AG09309 (cell line): ENCODE data around the gene SDK2.

Source experiments
- DNase-seq: peaks from one replicate; pipeline ENCODE4 v3.0.0-alpha.2; 2010; ENCODE audit warnings: low read depth
- H3K4me3 ChIP-seq: 2 replicates; pipeline ENCODE4 v1.5.1; 2011; ENCODE audit warnings: mild to moderate bottlenecking, low read depth, low read length, moderate library complexity; ENCODE audit not compliant: control insufficient read depth
- CTCF ChIP-seq: IDR thresholded peaks from 2 replicates; pipeline ENCODE4 v1.5.1; 2011; ENCODE audit warnings: mild to moderate bottlenecking, low read depth, low read length, inconsistent platforms; ENCODE audit not compliant: insufficient read depth, control insufficient read depth; ENCODE audit errors: missing control alignments

The SDK2 gene

GRCh38 chr17:73291260-73291801 lies 352.9 kb downstream of the SDK2 start:
- no peak for DNase-seq
- no peak for TF ChIP-seq CTCF
- no peak overlapping the region; the same call in 1 of the 2 replicates for H3K4me3 ChIP-seq

- no peak for TF ChIP-seq CTCF
- no peak overlapping the region for H3K4me3 ChIP-seq
- DNase-seq: no peak
Measured at GRCh38 chr17:73290399-73291259, 353.6 kb downstream of the SDK2 start.

- DNase-seq: no peak
- no peak for TF ChIP-seq CTCF
- H3K4me3 ChIP-seq: no peak overlapping the region
Measured at GRCh38 chr17:73289549-73290254, 354.5 kb downstream of the SDK2 start.

- no peak overlapping the region for H3K4me3 ChIP-seq
- no peak for TF ChIP-seq CTCF
- no peak for DNase-seq
Measured at GRCh38 chr17:73288534-73289302, 355.5 kb downstream of the SDK2 start.

- TF ChIP-seq CTCF: no peak
- H3K4me3 ChIP-seq: no peak overlapping the region
- DNase-seq: no peak
Measured at GRCh38 chr17:73286863-73287296, 357.4 kb downstream of the SDK2 start.

GRCh38 chr17:73285916-73286862 lies 358.1 kb downstream of the SDK2 start:
- no peak for TF ChIP-seq CTCF
- H3K4me3 ChIP-seq: no peak overlapping the region
- no peak for DNase-seq
